UCSD-AML1 (cell line): ENCODE data around the gene FGD3.
A peak's percentile ranks its signal among the peaks of the same experiment; 100 is the strongest.

Experiments used
- DNase-seq: peaks from one replicate; lab custom pipeline; 2025; ENCODE audit not compliant: unreplicated experiment; lab: John Stamatoyannopoulos, UW

Gene FGD3

GRCh38 chr9:93026640-93027039 is 79.3 kb downstream of the FGD3 start:
- no peak for DNase-seq

GRCh38 chr9:93027750-93028149 is 80.4 kb downstream of the FGD3 start:
- DNase-seq, result no peak

- no peak for DNase-seq
Observed at GRCh38 chr9:93028448-93029006, 81.2 kb downstream of the FGD3 start.

- DNase-seq, result no peak
Observed at GRCh38 chr9:93030642-93031628, 83.6 kb downstream of the FGD3 start.

GRCh38 chr9:93031629-93032430 is 84.5 kb downstream of the FGD3 start:
- DNase-seq, result no peak

GRCh38 chr9:93032545-93032944 is 85.2 kb downstream of the FGD3 start:
- no peak for DNase-seq

- no peak for DNase-seq
Observed at GRCh38 chr9:93033531-93033930, 86.2 kb downstream of the FGD3 start.

DNA sequence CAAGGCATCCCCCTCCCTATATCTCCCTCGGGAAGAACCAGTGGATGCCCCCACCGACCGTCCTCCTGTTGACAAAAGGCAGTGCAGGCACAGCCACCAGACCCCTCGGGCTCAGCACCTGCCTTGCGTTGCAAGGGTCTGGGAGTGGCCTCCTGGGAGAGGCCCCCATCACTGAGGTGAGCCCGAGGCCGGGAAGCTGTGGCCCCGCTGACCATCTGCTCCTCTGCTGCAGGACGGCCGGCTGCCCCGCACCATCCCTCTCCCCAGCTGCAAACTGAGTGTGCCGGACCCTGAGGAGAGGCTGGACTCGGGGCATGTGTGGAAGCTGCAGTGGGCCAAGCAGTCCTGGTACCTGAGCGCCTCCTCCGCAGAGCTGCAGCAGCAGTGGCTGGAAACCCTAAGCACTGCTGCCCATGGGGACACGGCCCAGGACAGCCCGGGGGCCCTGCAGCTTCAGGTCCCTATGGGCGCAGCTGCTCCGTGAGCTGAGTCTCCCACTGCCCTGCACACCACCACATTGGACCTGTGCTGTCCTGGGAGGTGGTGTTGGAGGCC is 87.9 kb downstream of the FGD3 start:
- DNase-seq, result no peak

GRCh38 chr9:93035821-93036351 is 88.6 kb downstream of the FGD3 start:
- no peak for DNase-seq

DNA sequence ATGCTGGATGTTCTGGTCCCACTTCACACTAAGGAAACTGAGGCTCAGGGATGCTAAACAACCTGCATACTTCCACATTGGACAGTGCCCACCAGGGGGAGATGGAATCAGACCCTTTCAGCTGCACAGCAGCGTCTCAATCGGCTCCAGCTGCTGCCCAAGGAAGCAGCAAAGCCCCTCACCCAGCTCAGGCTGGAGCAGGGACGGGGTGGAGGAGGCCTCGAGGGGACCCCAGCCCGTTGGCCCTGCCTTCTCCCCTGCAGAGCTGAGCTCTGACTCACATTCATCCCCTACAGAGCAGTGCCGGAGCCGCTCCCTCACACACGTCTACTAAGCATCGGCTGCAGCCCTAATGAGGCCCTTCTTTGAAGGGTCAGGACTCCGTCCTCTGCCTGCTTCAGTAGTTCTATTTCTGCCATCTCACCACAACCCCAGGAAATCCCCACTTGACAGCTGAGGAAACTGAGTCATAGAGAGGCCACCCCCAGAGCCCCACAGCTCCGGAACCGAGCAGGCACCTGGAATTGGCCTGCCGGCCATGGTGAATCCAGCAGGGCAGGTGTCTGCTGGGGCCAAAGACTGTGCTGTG is 89.7 kb downstream of the FGD3 start:
- no peak for DNase-seq

GRCh38 chr9:93037476-93037971 is 90.2 kb downstream of the FGD3 start:
- DNase-seq, result peak; percentile 54

GRCh38 chr9:93038918-93039317 is 91.6 kb downstream of the FGD3 start:
- no peak for DNase-seq

GRCh38 chr9:93039456-93039855 is 92.1 kb downstream of the FGD3 start:
- no peak for DNase-seq

DNA sequence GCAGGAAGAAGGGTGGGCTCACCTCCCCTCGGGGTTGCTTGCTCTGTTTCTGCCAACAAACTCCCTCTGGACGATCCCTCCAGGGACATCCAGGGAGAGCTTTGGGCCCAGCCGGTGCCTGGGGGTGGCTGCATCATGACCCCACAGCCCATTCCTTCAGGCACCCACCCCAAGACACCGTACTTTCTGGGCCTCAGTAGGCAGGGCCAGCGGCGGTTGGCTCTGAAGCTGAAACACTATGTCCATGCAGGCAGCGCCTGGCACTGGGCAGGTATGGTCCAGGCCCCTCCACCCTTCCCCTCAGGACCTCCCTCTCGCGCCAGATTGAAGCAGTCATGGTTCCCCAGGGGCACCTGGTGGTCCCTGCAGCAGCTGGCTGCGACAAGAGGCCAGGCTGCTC is 92.7 kb downstream of the FGD3 start:
- no peak for DNase-seq

GRCh38 chr9:93040409-93040808 is 93.1 kb downstream of the FGD3 start:
- DNase-seq, result no peak

GRCh38 chr9:93041108-93041802 is 93.9 kb downstream of the FGD3 start:
- DNase-seq, result no peak

DNA sequence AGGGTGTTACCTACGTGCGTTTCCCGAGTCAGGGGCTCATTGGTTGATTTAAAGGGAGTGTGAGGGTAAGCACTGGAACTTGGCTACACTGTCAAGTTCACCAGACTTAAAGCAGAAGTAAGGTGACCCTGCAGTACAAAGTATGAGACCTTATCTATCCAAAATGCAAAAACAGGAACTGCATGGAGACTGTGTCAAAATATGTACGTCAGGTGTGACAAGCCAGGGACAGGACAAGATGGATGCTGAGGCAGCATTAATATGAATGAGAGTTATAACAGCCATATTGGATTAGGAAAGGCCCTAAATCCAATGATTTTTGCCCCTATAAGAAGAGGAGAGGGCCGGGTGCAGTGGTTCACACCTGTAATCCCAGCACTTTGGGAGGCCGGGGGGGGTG is 95.8 kb downstream of the FGD3 start:
- no peak for DNase-seq

DNA sequence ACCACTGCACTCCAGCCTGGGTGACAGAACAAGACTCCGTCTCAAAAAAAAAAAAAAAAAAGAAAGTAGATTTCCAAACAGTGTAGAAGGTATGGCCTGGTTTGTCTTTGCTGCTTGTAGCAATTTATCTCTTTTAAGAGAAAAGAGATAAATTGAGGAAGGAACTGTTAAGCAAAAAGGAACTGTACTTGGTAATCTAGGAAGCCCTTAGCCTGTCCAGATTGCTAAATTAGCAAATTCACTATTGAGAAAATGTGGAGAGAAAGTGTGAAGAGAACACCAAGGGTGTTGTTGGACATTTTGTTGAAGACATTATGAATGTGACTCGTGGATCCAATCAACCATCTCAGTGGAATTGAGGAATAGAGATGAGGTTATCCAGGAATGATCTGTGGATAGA is 98.2 kb downstream of the FGD3 start:
- DNase-seq, result no peak

GRCh38 chr9:93048566-93049448 is 101.5 kb downstream of the FGD3 start:
- DNase-seq, result no peak
